ENCODE results near the gene RFX2.

GRCh38 chr19:6127716-6128335 lies 17.5 kb upstream of the RFX2 start:
- no peak for TF ChIP-seq CTCF (IDR thresholded peaks at IDR 0.05)
- TF ChIP-seq ETV6 (CRISPR knock-in tag; IDR thresholded peaks at IDR 0.05) = no peak
- no peak for TF ChIP-seq ZNF396 (CRISPR knock-in tag; IDR thresholded peaks at IDR 0.05; ENCODE audit: borderline replicate concordance)
- TF ChIP-seq SP1 (CRISPR knock-in tag; conservative IDR thresholded peaks at IDR 0.05) = no peak
- TF ChIP-seq ZNF512 (CRISPR knock-in tag; IDR thresholded peaks at IDR 0.05; ENCODE audit: borderline replicate concordance) = no peak
- no peak for TF ChIP-seq USF1 (CRISPR knock-in tag; IDR thresholded peaks at IDR 0.05)
- TF ChIP-seq TP53 (CRISPR knock-in tag; IDR thresholded peaks at IDR 0.05) = no peak

Measured in WTC11 (cell line).